ENCODE results near the gene NEK6. TPM values are rescaled to one million over a fixed set of nuclear protein-coding genes. Genes with fewer than 3 reads are reported as not detected.

Gene NEK6
- total and polyA plus RNA-seq, 4 donors = 19.0 to 86.2 (median 53.1) TPM

DNA sequence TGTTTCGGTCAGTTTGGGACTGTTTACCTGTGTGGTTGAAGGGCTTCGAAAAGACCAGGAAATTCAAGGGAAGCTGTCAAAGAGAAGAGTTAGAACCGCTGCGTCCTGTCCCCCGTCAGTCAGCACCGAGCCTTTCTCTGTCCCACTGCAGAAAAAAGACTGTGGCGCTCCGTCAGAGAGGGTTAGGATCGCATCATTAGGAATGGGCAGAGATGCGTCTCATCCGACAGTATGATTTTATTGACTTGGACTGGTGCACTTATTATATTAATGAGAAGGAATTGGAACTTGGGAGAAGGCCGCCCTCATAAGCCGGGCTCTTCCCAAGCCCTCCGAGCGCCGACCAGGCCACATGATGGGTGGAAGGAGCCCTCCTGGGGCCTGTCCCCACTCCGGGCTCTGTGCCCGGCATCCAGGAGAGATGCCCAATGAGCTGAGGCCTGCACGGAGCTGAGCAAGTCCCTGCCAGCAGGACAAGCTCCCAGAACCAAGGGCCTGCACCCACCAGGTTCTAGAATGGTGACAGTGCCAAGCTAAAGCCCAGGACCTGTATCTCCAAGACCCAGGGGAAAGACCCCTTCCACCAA, 71.5 kb downstream of the NEK6 start:
- ATAC-seq (ENCODE audit: insufficient read depth, low FRiP score) (no peak), DNase-seq (no peak)
- Histone ChIP-seq H3K9me3 (ENCODE audit: control insufficient read depth in 4 of 4, insufficient read depth in 3 of 4, low read length in 3 of 4) (no peaks in the 10 kb centered on the region), H3K27ac (ENCODE audit: low read depth in 1 of 2, low read length in 1 of 2) (no peak overlapping the region), H3K4me1 (ENCODE audit: control insufficient read depth in 5 of 5, insufficient read depth in 5 of 5, low read length in 5 of 5) (no peaks in the 10 kb centered on the region), H3K4me3 (no peak overlapping the region), H3K9ac (ENCODE audit: insufficient read depth in 1 of 2, low read length in 2 of 2) (no peak overlapping the region), H3K36me3 (ENCODE audit: control insufficient read depth in 4 of 4, insufficient read depth in 4 of 4, low read length in 4 of 4) (peaks cover 0 to 72% (median 13%) of the 10 kb centered on the region in 4 donors), H3K27me3 (ENCODE audit: control insufficient read depth in 3 of 3, insufficient read depth in 3 of 3, low read length in 2 of 3) (no peaks in the 10 kb centered on the region)
- TF ChIP-seq, protein P1, sequence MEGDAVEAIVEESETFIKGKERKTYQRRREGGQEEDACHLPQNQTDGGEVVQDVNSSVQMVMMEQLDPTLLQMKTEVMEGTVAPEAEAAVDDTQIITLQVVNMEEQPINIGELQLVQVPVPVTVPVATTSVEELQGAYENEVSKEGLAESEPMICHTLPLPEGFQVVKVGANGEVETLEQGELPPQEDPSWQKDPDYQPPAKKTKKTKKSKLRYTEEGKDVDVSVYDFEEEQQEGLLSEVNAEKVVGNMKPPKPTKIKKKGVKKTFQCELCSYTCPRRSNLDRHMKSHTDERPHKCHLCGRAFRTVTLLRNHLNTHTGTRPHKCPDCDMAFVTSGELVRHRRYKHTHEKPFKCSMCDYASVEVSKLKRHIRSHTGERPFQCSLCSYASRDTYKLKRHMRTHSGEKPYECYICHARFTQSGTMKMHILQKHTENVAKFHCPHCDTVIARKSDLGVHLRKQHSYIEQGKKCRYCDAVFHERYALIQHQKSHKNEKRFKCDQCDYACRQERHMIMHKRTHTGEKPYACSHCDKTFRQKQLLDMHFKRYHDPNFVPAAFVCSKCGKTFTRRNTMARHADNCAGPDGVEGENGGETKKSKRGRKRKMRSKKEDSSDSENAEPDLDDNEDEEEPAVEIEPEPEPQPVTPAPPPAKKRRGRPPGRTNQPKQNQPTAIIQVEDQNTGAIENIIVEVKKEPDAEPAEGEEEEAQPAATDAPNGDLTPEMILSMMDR (IDR thresholded peaks at IDR 0.05; ENCODE audit: control extremely low read depth, extremely low read depth) = no peak
- 87 to 93% methylated on average over 19 of the region's 19 CpGs for WGBS, 2 donors

DNA sequence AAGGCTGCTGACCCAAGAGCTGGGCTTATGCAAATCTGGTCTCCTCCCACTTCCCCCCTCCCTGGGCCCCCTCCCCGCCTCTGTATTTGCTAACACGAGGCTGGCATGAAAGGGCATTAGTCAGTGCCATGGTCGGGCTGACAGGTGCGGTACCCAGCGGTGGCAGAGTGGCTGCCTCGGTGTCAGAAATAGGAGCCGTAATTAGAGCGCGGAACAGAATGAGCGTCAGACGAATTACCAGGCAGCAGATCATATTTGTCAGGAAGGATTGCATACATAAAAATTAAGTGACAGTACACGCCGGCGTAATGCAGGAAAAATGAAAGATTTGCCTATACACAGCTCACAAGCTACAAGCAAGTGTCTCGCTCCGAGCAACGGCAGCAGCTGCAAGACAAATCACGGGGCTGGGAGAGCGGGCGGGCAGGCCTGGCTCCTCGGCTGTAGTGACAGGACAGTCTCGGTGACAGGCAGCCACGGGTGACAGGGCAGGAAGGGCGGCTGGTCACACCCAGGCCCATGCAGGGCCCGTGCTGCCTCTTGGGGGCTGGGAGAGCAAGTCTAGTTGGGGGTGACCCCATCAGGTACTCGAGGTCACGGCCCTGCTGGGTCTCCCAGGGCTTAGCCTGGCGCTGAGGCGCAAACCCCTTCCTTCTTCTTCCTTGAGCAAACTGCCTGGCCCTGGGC, 72.4 kb downstream of the NEK6 start:
- DNase-seq (no peak), ATAC-seq (ENCODE audit: insufficient read depth, low FRiP score) (no peak)
- H3K27me3 ChIP-seq (ENCODE audit: control insufficient read depth in 3 of 3, insufficient read depth in 3 of 3, low read length in 2 of 3) = no peaks in the 10 kb centered on the region
- no peaks in the 10 kb centered on the region for H3K9me3 ChIP-seq (ENCODE audit: control insufficient read depth in 4 of 4, insufficient read depth in 3 of 4, low read length in 3 of 4)
- 85 to 92% methylated on average over 29 of the region's 29 CpGs for WGBS, 2 donors
- no peak overlapping the region for H3K27ac ChIP-seq (ENCODE audit: low read depth in 1 of 2, low read length in 1 of 2)
- no peak overlapping the region for H3K4me3 ChIP-seq
- peaks cover 0 to 75% (median 13%) of the 10 kb centered on the region in 4 donors for H3K36me3 ChIP-seq (ENCODE audit: control insufficient read depth in 4 of 4, insufficient read depth in 4 of 4, low read length in 4 of 4)
- TF ChIP-seq, protein P1 (IDR thresholded peaks at IDR 0.05; ENCODE audit: control extremely low read depth, extremely low read depth) = no peak
- H3K4me1 ChIP-seq (ENCODE audit: control insufficient read depth in 5 of 5, insufficient read depth in 5 of 5, low read length in 5 of 5) = no peaks in the 10 kb centered on the region
- no peak overlapping the region for H3K9ac ChIP-seq (ENCODE audit: insufficient read depth in 1 of 2, low read length in 2 of 2)

DNA sequence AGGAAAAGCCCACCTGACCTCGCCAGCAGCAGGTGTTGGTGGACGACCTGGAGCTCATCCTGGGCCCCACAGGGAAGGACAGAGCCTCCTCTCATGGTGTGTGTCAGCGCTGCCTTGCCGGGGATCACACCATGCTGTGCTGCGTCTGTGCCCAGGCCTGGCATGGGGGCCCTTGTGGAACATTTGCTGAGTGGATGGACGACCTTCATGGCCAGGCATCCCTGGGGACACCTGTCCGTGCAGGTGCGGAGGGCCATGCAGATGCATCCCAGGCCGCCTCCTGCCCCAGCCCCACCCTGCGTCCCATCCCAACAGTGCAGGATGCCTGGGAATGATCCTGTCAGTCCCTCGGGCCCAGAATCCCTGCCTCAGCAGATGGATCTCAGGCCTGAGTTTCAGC, 73.8 kb downstream of the NEK6 start:
- H3K4me1 ChIP-seq (ENCODE audit: control insufficient read depth in 5 of 5, insufficient read depth in 5 of 5, low read length in 5 of 5) = no peaks in the 10 kb centered on the region
- no peak overlapping the region for H3K4me3 ChIP-seq
- H3K36me3 ChIP-seq (ENCODE audit: control insufficient read depth in 4 of 4, insufficient read depth in 4 of 4, low read length in 4 of 4) = peaks cover 0 to 72% (median 11%) of the 10 kb centered on the region in 4 donors
- TF ChIP-seq, protein P1 (IDR thresholded peaks at IDR 0.05; ENCODE audit: control extremely low read depth, extremely low read depth) = no peak
- no peak overlapping the region for H3K27ac ChIP-seq (ENCODE audit: low read depth in 1 of 2, low read length in 1 of 2)
- ATAC-seq (ENCODE audit: insufficient read depth, low FRiP score) = no peak
- 91 to 92% methylated on average over 10 to 11 of the region's 11 CpGs for WGBS, 2 donors
- H3K27me3 ChIP-seq (ENCODE audit: control insufficient read depth in 3 of 3, insufficient read depth in 3 of 3, low read length in 2 of 3) = no peaks in the 10 kb centered on the region
- H3K9me3 ChIP-seq (ENCODE audit: control insufficient read depth in 4 of 4, insufficient read depth in 3 of 4, low read length in 3 of 4) = no peaks in the 10 kb centered on the region
- DNase-seq = no peak
- H3K9ac ChIP-seq (ENCODE audit: insufficient read depth in 1 of 2, low read length in 2 of 2) = no peak overlapping the region
